SU-DHL-6 (cell line): ENCODE results near the gene MRGPRD.

Experiments used
- H2AFZ ChIP-seq: fragments of 200-600 bp; sonication (generic); 2 replicates; pipeline ENCODE4 v1.6.1; 2014; ENCODE audit warnings: low read depth, mild to moderate bottlenecking, moderate library complexity, mixed read lengths, antibody characterized with exemption, low read length; ENCODE audit not compliant: severe bottlenecking
- H3F3A ChIP-seq: fragments of 200-600 bp; shearing (Covaris generic); 2 replicates; pipeline ENCODE4 v1.6.0; 2016; ENCODE audit warnings: antibody characterized with exemption, mild to moderate bottlenecking; ENCODE audit not compliant: insufficient read depth
- H3K27ac ChIP-seq: fragments of 200-600 bp; sonication (generic); 2 replicates; pipeline ENCODE4 v1.5.1; 2016; ENCODE audit warnings: low read depth, mild to moderate bottlenecking, low read length, moderate library complexity, mixed read lengths
- H3K27me3 ChIP-seq: fragments of 200-600 bp; sonication (generic), shearing (Covaris generic); 2 replicates; pipeline ENCODE4 v1.6.0; 2014; ENCODE audit warnings: mild to moderate bottlenecking, low read length
- H3K36me3 ChIP-seq: fragments of 200-600 bp; sonication (generic); 2 replicates; pipeline ENCODE4 v1.6.1; 2014; ENCODE audit warnings: mild to moderate bottlenecking, low read length, mixed read lengths
- H3K4me2 ChIP-seq: fragments of 300-600, 200-600 bp; shearing (Covaris generic), sonication (generic); 2 replicates; pipeline ENCODE4 v1.6.0; 2014; ENCODE audit warnings: low read length, low read depth, mild to moderate bottlenecking; ENCODE audit not compliant: poor library complexity, severe bottlenecking
- H3K4me3 ChIP-seq: fragments of 200-600 bp; sonication (generic); 2 replicates; pipeline ENCODE4 v1.5.1; 2014; ENCODE audit warnings: antibody characterized with exemption, low read length, mild to moderate bottlenecking, mixed read lengths; ENCODE audit not compliant: insufficient read depth, poor library complexity, severe bottlenecking
- H3K79me2 ChIP-seq: fragments of 200-600 bp; sonication (generic); 2 replicates; pipeline ENCODE4 v1.6.1; 2014; ENCODE audit warnings: mild to moderate bottlenecking, low read length, moderate library complexity; ENCODE audit not compliant: insufficient read depth
- H3K9ac ChIP-seq: fragments of 200-600 bp; sonication (generic); 2 replicates; pipeline ENCODE4 v1.7.0; 2014; ENCODE audit warnings: mild to moderate bottlenecking, low read length
- H3K9me2 ChIP-seq: fragments of 200-600 bp; sonication (generic); replicated peaks from 2 replicates; pipeline ENCODE4 v1.6.1; 2014; ENCODE audit warnings: low read length; ENCODE audit not compliant: insufficient read depth
- H3K9me3 ChIP-seq: fragments of 200-600 bp; sonication (generic); 2 replicates; pipeline ENCODE4 v1.6.1; 2014; ENCODE audit warnings: low read length, mixed read lengths; ENCODE audit not compliant: insufficient read depth
- H4K20me1 ChIP-seq: fragments of 200-600 bp; sonication (generic); 2 replicates; pipeline ENCODE4 v1.6.1; 2014; ENCODE audit warnings: low read depth, mild to moderate bottlenecking, antibody characterized with exemption, low read length, moderate library complexity, mixed read lengths
- CTCF ChIP-seq: fragments of 200-600 bp; sonication (generic); IDR thresholded peaks from one replicate; pipeline ENCODE4 v1.5.1; 2017; ENCODE audit warnings: antibody characterized with exemption, mild to moderate bottlenecking, low read length, moderate library complexity; ENCODE audit not compliant: insufficient read depth, poor library complexity, severe bottlenecking
- EZH2phosphoT487 ChIP-seq: fragments of 200-600 bp; sonication (generic), shearing (Covaris generic); conservative IDR thresholded peaks from 2 replicates; pipeline ENCODE4 v1.6.1; 2018; ENCODE audit warnings: mild to moderate bottlenecking, antibody characterized with exemption, low read length, moderate library complexity, mixed read lengths

The MRGPRD gene

GRCh38 chr11:69008737-69009440 lies 28.1 kb upstream of the MRGPRD start:
- TF ChIP-seq EZH2phosphoT487 (no peak), CTCF (no peak)
- H3F3A ChIP-seq: no peaks in the 10 kb centered on the region
- H3K27ac ChIP-seq: no peak overlapping the region
- no peak overlapping the region for H2AFZ ChIP-seq
- no peaks in the 10 kb centered on the region for H3K27me3 ChIP-seq
- H4K20me1 ChIP-seq: no peaks in the 10 kb centered on the region
- H3K9ac ChIP-seq: no peak overlapping the region
- no peak overlapping the region for H3K4me3 ChIP-seq
- no peaks in the 10 kb centered on the region for H3K9me3 ChIP-seq
- H3K4me2 ChIP-seq: no peak overlapping the region
- H3K36me3 ChIP-seq: no peaks in the 10 kb centered on the region
- H3K9me2 ChIP-seq: no peaks in the 10 kb centered on the region
- no peaks in the 10 kb centered on the region for H3K79me2 ChIP-seq

- H3K4me2 ChIP-seq: no peak overlapping the region
- H3F3A ChIP-seq: no peaks in the 10 kb centered on the region
- no peaks in the 10 kb centered on the region for H3K27me3 ChIP-seq
- H3K4me3 ChIP-seq: no peak overlapping the region
- H3K79me2 ChIP-seq: no peaks in the 10 kb centered on the region
- TF ChIP-seq CTCF (no peak), EZH2phosphoT487 (no peak)
- no peak overlapping the region for H2AFZ ChIP-seq
- H3K9me3 ChIP-seq: no peaks in the 10 kb centered on the region
- no peak overlapping the region for H3K9ac ChIP-seq
- no peak overlapping the region for H3K27ac ChIP-seq
- H3K9me2 ChIP-seq: no peaks in the 10 kb centered on the region
- no peaks in the 10 kb centered on the region for H4K20me1 ChIP-seq
- H3K36me3 ChIP-seq: no peaks in the 10 kb centered on the region
Observed at GRCh38 chr11:69007975-69008381, 27.2 kb upstream of the MRGPRD start.

- no peaks in the 10 kb centered on the region for H3K27me3 ChIP-seq
- no peak overlapping the region for H3K27ac ChIP-seq
Observed at GRCh38 chr11:69006816-69007215, 26.0 kb upstream of the MRGPRD start.

More at GRCh38 chr11:69006816-69007215, 26.0 kb upstream of the MRGPRD start:
- Histone ChIP-seq H3K9me2 (no peaks in the 10 kb centered on the region), H3K4me3 (no peak overlapping the region), H4K20me1 (no peaks in the 10 kb centered on the region), H3K9me3 (no peaks in the 10 kb centered on the region), H3F3A (no peaks in the 10 kb centered on the region), H3K9ac (no peak overlapping the region), H3K36me3 (no peaks in the 10 kb centered on the region), H3K4me2 (no peak overlapping the region), H2AFZ (no peak overlapping the region), H3K79me2 (no peaks in the 10 kb centered on the region)
- TF ChIP-seq CTCF (no peak), EZH2phosphoT487 (no peak)
